Measurements from ENCODE around the gene FAM13A. TPM values are rescaled to one million over a fixed set of nuclear protein-coding genes. Genes with fewer than 3 reads are reported as not detected.

Gene FAM13A
- total and polyA plus RNA-seq, 2 of the 13 experiments (the other 11 are each of a cell fraction or from before 2014, with no cell fraction given), result 1.2 to 36.2 TPM

DNA sequence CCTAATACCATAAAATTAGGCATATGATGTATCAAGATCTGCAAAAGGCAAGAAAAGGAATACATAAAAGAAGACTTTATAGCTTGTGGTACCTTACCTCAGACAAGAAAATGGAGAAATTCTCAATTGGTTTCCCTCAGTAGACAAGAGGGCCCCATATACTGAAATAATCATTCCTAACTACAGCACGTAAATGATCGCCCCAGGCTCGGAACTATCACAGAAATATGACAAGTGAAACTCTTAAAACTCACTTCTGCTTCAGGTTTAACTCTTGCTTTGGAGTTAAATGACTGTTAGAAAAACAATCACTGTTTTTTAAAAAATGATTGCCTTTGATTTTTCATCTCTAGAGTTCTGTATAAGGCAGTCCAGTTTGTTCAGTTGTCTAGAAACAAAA is 320.7 kb downstream of the FAM13A start:
- H3K9ac ChIP-seq (ENCODE audit: insufficient read depth, low read depth, low read length), result no peak overlapping the region
- no peak overlapping the region for H2AFZ ChIP-seq (ENCODE audit: low read length)
- BruUV-seq (replicated peaks), result no TSS peak
- H3K4me2 ChIP-seq (ENCODE audit: low read depth, low read length), result no peak overlapping the region
- 95% methylated on average over 3 of the region's 3 CpGs for WGBS (ENCODE audit: low lambda C conversion rate)
- POLR2A ChIA-PET, result no interaction called here
- H3K79me2 ChIP-seq (ENCODE audit: insufficient read depth, low read length), result no peaks in the 10 kb centered on the region
- ATAC-seq (no peak), DNase-seq (ENCODE audit: low spot score) (no peak), FAIRE-seq (no peak)
- no peak overlapping the region for H3K27ac ChIP-seq (ENCODE audit: extremely low read length, insufficient read depth, low read length)
- no peaks in the 10 kb centered on the region for H4K20me1 ChIP-seq (ENCODE audit: insufficient read depth, low read length)
- H3K4me3 ChIP-seq (replicated peaks in 1 of 3; ENCODE audit: insufficient read depth in 1 of 3, low read depth in 2 of 3, low read length in 3 of 3), result no peak overlapping the region
- H3K4me1 ChIP-seq (ENCODE audit: insufficient read depth, low read length), result no peaks in the 10 kb centered on the region
- TF ChIP-seq ZNF547 (CRISPR knock-in tag; IDR thresholded peaks at IDR 0.05) (no peak), SMYD3 (CRISPR knock-in tag; IDR thresholded peaks at IDR 0.05) (no peak), ZNF678 (CRISPR knock-in tag; IDR thresholded peaks at IDR 0.05) (no peak)
- TF ChIP-seq, protein P1, sequence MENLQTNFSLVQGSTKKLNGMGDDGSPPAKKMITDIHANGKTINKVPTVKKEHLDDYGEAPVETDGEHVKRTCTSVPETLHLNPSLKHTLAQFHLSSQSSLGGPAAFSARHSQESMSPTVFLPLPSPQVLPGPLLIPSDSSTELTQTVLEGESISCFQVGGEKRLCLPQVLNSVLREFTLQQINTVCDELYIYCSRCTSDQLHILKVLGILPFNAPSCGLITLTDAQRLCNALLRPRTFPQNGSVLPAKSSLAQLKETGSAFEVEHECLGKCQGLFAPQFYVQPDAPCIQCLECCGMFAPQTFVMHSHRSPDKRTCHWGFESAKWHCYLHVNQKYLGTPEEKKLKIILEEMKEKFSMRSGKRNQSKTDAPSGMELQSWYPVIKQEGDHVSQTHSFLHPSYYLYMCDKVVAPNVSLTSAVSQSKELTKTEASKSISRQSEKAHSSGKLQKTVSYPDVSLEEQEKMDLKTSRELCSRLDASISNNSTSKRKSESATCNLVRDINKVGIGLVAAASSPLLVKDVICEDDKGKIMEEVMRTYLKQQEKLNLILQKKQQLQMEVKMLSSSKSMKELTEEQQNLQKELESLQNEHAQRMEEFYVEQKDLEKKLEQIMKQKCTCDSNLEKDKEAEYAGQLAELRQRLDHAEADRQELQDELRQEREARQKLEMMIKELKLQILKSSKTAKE (CRISPR knock-in tag; IDR thresholded peaks at IDR 0.05; ENCODE audit: borderline replicate concordance), result no peak
- TF ChIP-seq, protein P2, sequence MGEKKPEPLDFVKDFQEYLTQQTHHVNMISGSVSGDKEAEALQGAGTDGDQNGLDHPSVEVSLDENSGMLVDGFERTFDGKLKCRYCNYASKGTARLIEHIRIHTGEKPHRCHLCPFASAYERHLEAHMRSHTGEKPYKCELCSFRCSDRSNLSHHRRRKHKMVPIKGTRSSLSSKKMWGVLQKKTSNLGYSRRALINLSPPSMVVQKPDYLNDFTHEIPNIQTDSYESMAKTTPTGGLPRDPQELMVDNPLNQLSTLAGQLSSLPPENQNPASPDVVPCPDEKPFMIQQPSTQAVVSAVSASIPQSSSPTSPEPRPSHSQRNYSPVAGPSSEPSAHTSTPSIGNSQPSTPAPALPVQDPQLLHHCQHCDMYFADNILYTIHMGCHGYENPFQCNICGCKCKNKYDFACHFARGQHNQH (CRISPR knock-in tag; IDR thresholded peaks at IDR 0.05), result no peak
- TF ChIP-seq, protein P3, sequence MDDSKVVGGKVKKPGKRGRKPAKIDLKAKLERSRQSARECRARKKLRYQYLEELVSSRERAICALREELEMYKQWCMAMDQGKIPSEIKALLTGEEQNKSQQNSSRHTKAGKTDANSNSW (CRISPR knock-in tag; IDR thresholded peaks at IDR 0.05; ENCODE audit: borderline replicate concordance), result no peak
- TF ChIP-seq, protein P4, sequence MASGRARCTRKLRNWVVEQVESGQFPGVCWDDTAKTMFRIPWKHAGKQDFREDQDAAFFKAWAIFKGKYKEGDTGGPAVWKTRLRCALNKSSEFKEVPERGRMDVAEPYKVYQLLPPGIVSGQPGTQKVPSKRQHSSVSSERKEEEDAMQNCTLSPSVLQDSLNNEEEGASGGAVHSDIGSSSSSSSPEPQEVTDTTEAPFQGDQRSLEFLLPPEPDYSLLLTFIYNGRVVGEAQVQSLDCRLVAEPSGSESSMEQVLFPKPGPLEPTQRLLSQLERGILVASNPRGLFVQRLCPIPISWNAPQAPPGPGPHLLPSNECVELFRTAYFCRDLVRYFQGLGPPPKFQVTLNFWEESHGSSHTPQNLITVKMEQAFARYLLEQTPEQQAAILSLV (CRISPR knock-in tag; IDR thresholded peaks at IDR 0.05; ENCODE audit: borderline replicate concordance), result no peak
- TF ChIP-seq, protein P5, sequence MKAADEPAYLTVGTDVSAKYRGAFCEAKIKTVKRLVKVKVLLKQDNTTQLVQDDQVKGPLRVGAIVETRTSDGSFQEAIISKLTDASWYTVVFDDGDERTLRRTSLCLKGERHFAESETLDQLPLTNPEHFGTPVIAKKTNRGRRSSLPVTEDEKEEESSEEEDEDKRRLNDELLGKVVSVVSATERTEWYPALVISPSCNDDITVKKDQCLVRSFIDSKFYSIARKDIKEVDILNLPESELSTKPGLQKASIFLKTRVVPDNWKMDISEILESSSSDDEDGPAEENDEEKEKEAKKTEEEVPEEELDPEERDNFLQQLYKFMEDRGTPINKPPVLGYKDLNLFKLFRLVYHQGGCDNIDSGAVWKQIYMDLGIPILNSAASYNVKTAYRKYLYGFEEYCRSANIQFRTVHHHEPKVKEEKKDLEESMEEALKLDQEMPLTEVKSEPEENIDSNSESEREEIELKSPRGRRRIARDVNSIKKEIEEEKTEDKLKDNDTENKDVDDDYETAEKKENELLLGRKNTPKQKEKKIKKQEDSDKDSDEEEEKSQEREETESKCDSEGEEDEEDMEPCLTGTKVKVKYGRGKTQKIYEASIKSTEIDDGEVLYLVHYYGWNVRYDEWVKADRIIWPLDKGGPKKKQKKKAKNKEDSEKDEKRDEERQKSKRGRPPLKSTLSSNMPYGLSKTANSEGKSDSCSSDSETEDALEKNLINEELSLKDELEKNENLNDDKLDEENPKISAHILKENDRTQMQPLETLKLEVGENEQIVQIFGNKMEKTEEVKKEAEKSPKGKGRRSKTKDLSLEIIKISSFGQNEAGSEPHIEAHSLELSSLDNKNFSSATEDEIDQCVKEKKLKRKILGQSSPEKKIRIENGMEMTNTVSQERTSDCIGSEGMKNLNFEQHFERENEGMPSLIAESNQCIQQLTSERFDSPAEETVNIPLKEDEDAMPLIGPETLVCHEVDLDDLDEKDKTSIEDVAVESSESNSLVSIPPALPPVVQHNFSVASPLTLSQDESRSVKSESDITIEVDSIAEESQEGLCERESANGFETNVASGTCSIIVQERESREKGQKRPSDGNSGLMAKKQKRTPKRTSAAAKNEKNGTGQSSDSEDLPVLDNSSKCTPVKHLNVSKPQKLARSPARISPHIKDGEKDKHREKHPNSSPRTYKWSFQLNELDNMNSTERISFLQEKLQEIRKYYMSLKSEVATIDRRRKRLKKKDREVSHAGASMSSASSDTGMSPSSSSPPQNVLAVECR (CRISPR knock-in tag; IDR thresholded peaks at IDR 0.05; ENCODE audit: borderline replicate concordance), result no peak
- intact Hi-C loops (cut with micrococcal nuclease; ENCODE audit: unreplicated experiment) (no loop called here), in situ Hi-C loops (cut with HindIII; ENCODE audit: extremely low pct_ligation_motif_present, low pct_unique_long_range_greater_than_20kb) (no loop called here)
- CTCF ChIA-PET (ENCODE audit: low intra/inter-chr PET ratio, low total read pairs), result no interaction called here
- H3K9me3 ChIP-seq (ENCODE audit: low read length), result no peaks in the 10 kb centered on the region
- no peaks in the 10 kb centered on the region for H3K27me3 ChIP-seq (ENCODE audit: control insufficient read depth in 1 of 2, insufficient read depth in 2 of 2, low read length in 2 of 2)
- peaks cover 12 to 50% of the 10 kb centered on the region in 2 experiments for H3K36me3 ChIP-seq (replicated peaks in 1 of 2; ENCODE audit: control insufficient read depth in 1 of 2, insufficient read depth in 2 of 2, low read length in 2 of 2)
